CD14-positive monocyte (primary cell): ENCODE results near the gene ARMC5. TPM values are rescaled to one million over a fixed set of nuclear protein-coding genes. Genes with fewer than 3 reads are reported as not detected.

Experiments
- DNase-seq, 3 donors: peaks; one replicate each; pipeline ENCODE4 v3.0.0-alpha.2; 2011 to 2022
- H2AFZ ChIP-seq: 2 replicates; pipeline ENCODE4 v1.6.0; 2012; ENCODE audit warnings: mild to moderate bottlenecking, low read depth, low read length, inconsistent platforms; ENCODE audit not compliant: insufficient read depth, poor library complexity, severe bottlenecking
- H3K27ac ChIP-seq, 2 donors: 1 replicate in 1 of 2; 2 replicates in 1 of 2; pipeline ENCODE4 v1.5.1; 2012 to 2013; ENCODE audit warnings: low read length in 2 of 2, control low read depth in 1 of 2, inconsistent platforms in 1 of 2, low read depth in 1 of 2, mild to moderate bottlenecking in 1 of 2
- H3K27me3 ChIP-seq, 2 donors: one replicate each; pipeline versions ENCODE4 v1.6.0 to v1.6.1; 2011 to 2013; ENCODE audit warnings: low read length in 2 of 2; ENCODE audit not compliant: control insufficient read depth in 2 of 2, insufficient read depth in 2 of 2
- H3K36me3 ChIP-seq, 2 donors: replicated peaks in 1 of 2; 1 replicate in 1 of 2; 2 replicates in 1 of 2; pipeline versions ENCODE4 v1.5.1 to v1.6.1; 2012 to 2013; ENCODE audit warnings: low read length in 2 of 2, control low read depth in 1 of 2, inconsistent platforms in 1 of 2, mild to moderate bottlenecking in 1 of 2; ENCODE audit not compliant: insufficient read depth in 2 of 2, control insufficient read depth in 1 of 2
- H3K4me1 ChIP-seq, 2 donors: 1 replicate in 1 of 2; 2 replicates in 1 of 2; pipeline versions ENCODE4 v1.5.1 to v1.6.1; 2012 to 2013; ENCODE audit warnings: low read length in 2 of 2, control low read depth in 1 of 2, inconsistent platforms in 1 of 2, mild to moderate bottlenecking in 1 of 2, moderate library complexity in 1 of 2; ENCODE audit not compliant: insufficient read depth in 2 of 2, control insufficient read depth in 1 of 2
- H3K4me2 ChIP-seq: replicated peaks from 2 replicates; pipeline ENCODE3; 2012; ENCODE audit warnings: low read length, moderate library complexity, mild to moderate bottlenecking; ENCODE audit not compliant: poor library complexity, severe bottlenecking; ENCODE audit errors: extremely low read depth
- H3K4me3 ChIP-seq, 3 experiments: fragments of 200-600 bp in 1 of 3; sonication (generic) in 1 of 3; replicated peaks in 1 of 3; 1 replicate in 2 of 3; 2 replicates in 1 of 3; pipeline ENCODE4 v1.5.1; 2011 to 2013; ENCODE audit warnings: low read length in 3 of 3, mild to moderate bottlenecking in 3 of 3, control low read depth in 2 of 3, low read depth in 2 of 3, inconsistent platforms in 1 of 3, moderate library complexity in 1 of 3
- H3K79me2 ChIP-seq: 2 replicates; pipeline ENCODE4 v1.6.0; 2012; ENCODE audit warnings: mild to moderate bottlenecking, control low read depth, inconsistent platforms, low read length, moderate library complexity; ENCODE audit not compliant: insufficient read depth
- H3K9ac ChIP-seq: 2 replicates; pipeline ENCODE4 v1.6.0; 2017; ENCODE audit warnings: low read length, mild to moderate bottlenecking; ENCODE audit not compliant: insufficient read depth, poor library complexity, severe bottlenecking
- H3K9me3 ChIP-seq, 2 donors: replicated peaks in 1 of 2; 1 replicate in 1 of 2; 2 replicates in 1 of 2; pipeline versions ENCODE4 v1.5.1 to v1.6.1; 2012 to 2013; ENCODE audit warnings: low read length in 2 of 2, control low read depth in 1 of 2; ENCODE audit not compliant: control insufficient read depth in 1 of 2, insufficient read depth in 1 of 2
- H4K20me1 ChIP-seq: 2 replicates; pipeline ENCODE4 v1.6.0; 2012; ENCODE audit warnings: mild to moderate bottlenecking, low read length, control low read depth, moderate library complexity; ENCODE audit not compliant: insufficient read depth
- H3K27ac Mint-ChIP-seq, 7 donors: one replicate each; pipeline ENCODE4 v1.8.0; 2020; ENCODE audit warnings: mild to moderate bottlenecking in 7 of 7, mixed read lengths in 7 of 7, moderate library complexity in 6 of 7, inconsistent platforms in 2 of 7
- H3K27me3 Mint-ChIP-seq, 3 donors: one replicate each; pipeline ENCODE4 v1.8.0; 2021 to 2022; ENCODE audit warnings: low read depth in 3 of 3, mild to moderate bottlenecking in 3 of 3, mixed read lengths in 3 of 3, moderate library complexity in 3 of 3, inconsistent platforms in 1 of 3
- H3K36me3 Mint-ChIP-seq, 2 donors: one replicate each; pipeline ENCODE4 v1.8.0; 2020; ENCODE audit warnings: mixed read lengths in 2 of 2, inconsistent platforms in 1 of 2, mild to moderate bottlenecking in 1 of 2
- H3K4me1 Mint-ChIP-seq: one replicate; pipeline ENCODE4 v1.8.0; 2020; ENCODE audit warnings: mild to moderate bottlenecking, mixed read lengths
- H3K4me3 Mint-ChIP-seq, 2 donors: one replicate each; pipeline ENCODE4 v1.8.0; 2020; ENCODE audit warnings: mild to moderate bottlenecking in 2 of 2, mixed read lengths in 2 of 2, moderate library complexity in 1 of 2
- H3K9me3 Mint-ChIP-seq, 7 donors: one replicate each; pipeline ENCODE4 v1.8.0; 2020 to 2022; ENCODE audit warnings: mixed read lengths in 7 of 7, mild to moderate bottlenecking in 6 of 7, moderate library complexity in 6 of 7, inconsistent platforms in 2 of 7
- CTCF ChIP-seq: fragments of 200-600 bp; IDR thresholded peaks from one replicate; pipeline ENCODE4 v1.8.0; 2022; ENCODE audit warnings: antibody characterized with exemption, mild to moderate bottlenecking
- whole genome bisulfite sequencing: methylation state at CpG from one replicate; pipeline ENCODE4 v1.1.5; 2013; ENCODE audit warnings: missing lambda C conversion rate; ENCODE audit not compliant: insufficient coverage; 5-methylcytosine and 5-hydroxymethylcytosine counted together
- intact Hi-C, 2 donors: fragments of 100-400 bp; cut with micrococcal nuclease; formaldehyde crosslinking; loops; one replicate each; pipeline versions ENCODE4 v1.15.0 to v1.15.1; 2023
- polyA plus RNA-seq, 3 donors: library from polyadenylated mRNA; depleted of rRNA in 1 of 3; unstranded in 2 of 3; stranded (reverse) in 1 of 3; fragments of 300-500 nt in 2 of 3; fragments of >200 nt in 1 of 3; fragmentation: Illumina TruSeq in 2 of 3; gene quantifications; 1 replicate in 2 of 3; 2 replicates in 1 of 3; pipeline ENCODE4 v1.2.3, GENCODE V29; 2012 to 2021

Gene ARMC5
- polyA plus RNA-seq, 3 donors, result 2.9 to 9.3 (median 4.2) TPM

DNA sequence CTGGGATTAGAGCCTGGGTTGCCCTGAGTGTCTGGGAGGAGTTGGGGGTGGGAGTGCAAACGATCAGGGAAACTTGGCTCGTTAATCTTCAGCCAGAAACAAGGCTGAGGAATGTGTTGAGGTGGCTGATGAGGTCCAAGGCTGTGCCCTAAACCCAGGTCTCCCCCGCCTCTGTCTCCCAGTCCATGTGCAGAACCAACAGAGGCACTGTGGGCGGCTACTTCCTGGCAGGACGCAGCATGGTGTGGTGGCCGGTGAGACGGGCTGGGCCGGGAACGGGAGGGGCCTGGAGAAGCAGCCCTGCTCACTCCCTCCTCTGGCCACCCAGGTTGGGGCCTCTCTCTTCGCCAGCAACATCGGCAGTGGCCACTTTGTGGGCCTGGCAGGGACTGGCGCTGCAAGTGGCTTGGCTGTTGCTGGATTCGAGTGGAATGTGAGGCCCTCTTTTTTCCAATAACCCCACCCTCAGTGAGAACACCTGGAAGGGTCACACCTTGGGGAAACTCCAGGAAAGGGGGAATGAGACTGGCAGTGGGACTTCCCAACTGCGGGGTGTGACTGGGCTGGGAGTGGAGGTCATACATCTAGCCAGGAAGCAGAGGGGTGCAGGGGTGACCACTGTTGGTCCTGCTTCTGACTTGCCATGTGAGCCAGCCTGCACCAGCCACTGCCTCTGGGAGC, 25.3 kb downstream of the ARMC5 start:
- WGBS, result 62% methylated on average over 10 of the region's 14 CpGs
- Histone ChIP-seq H3K36me3 (no peaks in the 10 kb centered on the region), H3K4me2 (no peak overlapping the region), H3K9me3 (no peaks in the 10 kb centered on the region), H3K27me3 (peaks cover 0 to 27% of the 10 kb centered on the region in 2 donors), H3K4me1 (peaks cover 15 to 25% of the 10 kb centered on the region in 2 donors), H3K9ac (no peak overlapping the region), H3K27ac (no peak overlapping the region), H2AFZ (no peak overlapping the region), H3K79me2 (no peaks in the 10 kb centered on the region), H3K4me3 (no peak overlapping the region), H4K20me1 (no peaks in the 10 kb centered on the region)
- Mint-ChIP-seq H3K27ac (peak overlapping the region in 1 of 7 donors; percentile 31), H3K9me3 (peaks cover 0 to 2% (median 0%) of the 10 kb centered on the region in 7 donors), H3K36me3 (peaks cover 0 to 2% of the 10 kb centered on the region in 2 donors), H3K4me1 (peaks cover 22% of the 10 kb centered on the region), H3K27me3 (peaks cover 5 to 43% (median 33%) of the 10 kb centered on the region in 3 donors), H3K4me3 (no peak overlapping the region)
- TF ChIP-seq CTCF, result no peak
- intact Hi-C loops, result no loop called here
- no peak for DNase-seq

DNA sequence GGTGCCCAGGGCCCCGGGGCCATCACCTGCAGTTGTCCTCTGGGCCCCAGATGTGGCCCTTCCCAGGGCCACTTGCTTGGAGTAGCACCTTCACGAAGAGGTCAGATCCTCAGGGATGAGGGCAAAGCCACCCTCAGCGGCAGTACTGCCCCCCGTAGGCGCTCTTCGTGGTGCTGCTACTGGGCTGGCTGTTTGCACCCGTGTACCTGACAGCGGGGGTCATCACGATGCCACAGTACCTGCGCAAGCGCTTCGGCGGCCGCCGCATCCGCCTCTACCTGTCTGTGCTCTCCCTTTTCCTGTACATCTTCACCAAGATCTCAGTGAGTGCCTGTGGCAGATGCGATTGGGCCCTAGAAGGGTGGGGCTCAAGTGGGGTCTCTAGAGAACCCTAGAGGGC, 26.3 kb downstream of the ARMC5 start:
- H3K9ac ChIP-seq, result no peak overlapping the region
- peaks cover 15 to 25% of the 10 kb centered on the region in 2 donors for H3K4me1 ChIP-seq
- H3K4me3 ChIP-seq, result no peak overlapping the region
- H3K27ac ChIP-seq, result no peak overlapping the region
- H3K4me2 ChIP-seq, result no peak overlapping the region
- H2AFZ ChIP-seq, result no peak overlapping the region
- Mint-ChIP-seq H3K36me3 (peaks cover 6% of the 10 kb centered on the region in 2 donors), H3K9me3 (peaks cover 0 to 2% (median 0%) of the 10 kb centered on the region in 7 donors), H3K4me3 (no peak overlapping the region), H3K27ac (no peak overlapping the region), H3K27me3 (peaks cover 5 to 42% (median 34%) of the 10 kb centered on the region in 3 donors), H3K4me1 (peaks cover 20% of the 10 kb centered on the region)
- no peaks in the 10 kb centered on the region for H4K20me1 ChIP-seq
- peaks cover 0 to 4% of the 10 kb centered on the region in 2 donors for H3K36me3 ChIP-seq
- H3K79me2 ChIP-seq, result no peaks in the 10 kb centered on the region
- intact Hi-C loops, result no loop called here
- no peak for TF ChIP-seq CTCF
- no peaks in the 10 kb centered on the region for H3K9me3 ChIP-seq
- DNase-seq, result no peak
- 97% methylated on average over 14 of the region's 17 CpGs for WGBS
- H3K27me3 ChIP-seq, result peaks cover 0 to 27% of the 10 kb centered on the region in 2 donors
